Mononuclear cell (primary cell): ENCODE measurements around the gene STAM2. TPM values are rescaled to one million over a fixed set of nuclear protein-coding genes. Genes with fewer than 3 reads are reported as not detected.
"Not testable (repeated sequence)": the region's sequence is repeated elsewhere in the genome, so short reads cannot be mapped to it uniquely, and the experiment has no call there.

Experiments
- H3K27me3 ChIP-seq: 2 replicates; pipeline ENCODE4 v1.6.0; 2011; ENCODE audit warnings: low read length, control low read depth; ENCODE audit not compliant: insufficient read depth
- H3K4me1 ChIP-seq: 2 replicates; pipeline ENCODE4 v1.5.1; 2011; ENCODE audit warnings: mild to moderate bottlenecking, low read length, control low read depth; ENCODE audit not compliant: insufficient read depth
- H3K4me3 ChIP-seq: 2 replicates; pipeline ENCODE4 v1.5.1; 2011; ENCODE audit warnings: mild to moderate bottlenecking, low read length, moderate library complexity
- H3K9me3 ChIP-seq: 2 replicates; pipeline ENCODE4 v1.5.1; 2011; ENCODE audit warnings: low read depth, mild to moderate bottlenecking, control low read depth, low read length
- total RNA-seq: library from RNA; depleted of rRNA; stranded (reverse); fragments of >200 nt; gene quantifications from one replicate; pipeline ENCODE4 v1.2.3, GENCODE V29; 2012

The STAM2 gene
- total RNA-seq, 1 donor, result 10.4 TPM

- peaks cover 45% of the 10 kb centered on the region for H3K27me3 ChIP-seq
- no peaks in the 10 kb centered on the region for H3K9me3 ChIP-seq
- H3K4me1 ChIP-seq, result peaks cover 19% of the 10 kb centered on the region
- H3K4me3 ChIP-seq, result no peak overlapping the region
Observed at GRCh38 chr2:152100961-152101360, 74.6 kb downstream of the STAM2 start.

GRCh38 chr2:152099367-152100050 lies 76.1 kb downstream of the STAM2 start:
- Histone ChIP-seq H3K9me3 (no peaks in the 10 kb centered on the region), H3K27me3 (peaks cover 45% of the 10 kb centered on the region), H3K4me1 (peaks cover 19% of the 10 kb centered on the region), H3K4me3 (peak overlapping the region; percentile 41)

- H3K9me3 ChIP-seq, result no peaks in the 10 kb centered on the region
- peak within 1 kb of the TSS; percentile 41 for H3K4me3 ChIP-seq
- peaks cover 45% of the 10 kb centered on the region for H3K27me3 ChIP-seq
- peaks cover 19% of the 10 kb centered on the region for H3K4me1 ChIP-seq
Observed at GRCh38 chr2:152098496-152099366, 76.8 kb downstream of the STAM2 start, which contains the start of gene CACNB4. Gene CACNB4, minus strand, starts transcription at chr2:152099044.

GRCh38 chr2:152097801-152098495 lies 77.6 kb downstream of the STAM2 start:
- Histone ChIP-seq H3K4me3 (peak overlapping the region; percentile 41), H3K4me1 (peaks cover 19% of the 10 kb centered on the region), H3K27me3 (peaks cover 45% of the 10 kb centered on the region), H3K9me3 (no peaks in the 10 kb centered on the region)

- H3K27me3 ChIP-seq, result peaks cover 45% of the 10 kb centered on the region
Observed at GRCh38 chr2:152097290-152097800, 78.2 kb downstream of the STAM2 start.

GRCh38 chr2:152095146-152095545 lies 80.4 kb downstream of the STAM2 start:
- Histone ChIP-seq H3K4me3 (no peak overlapping the region), H3K27me3 (peaks cover 30% of the 10 kb centered on the region), H3K9me3 (no peaks in the 10 kb centered on the region), H3K4me1 (peaks cover 20% of the 10 kb centered on the region)

More at GRCh38 chr2:152097290-152097800, 78.2 kb downstream of the STAM2 start:
- H3K9me3 ChIP-seq, result no peaks in the 10 kb centered on the region
- H3K4me3 ChIP-seq, result peak overlapping the region; percentile 41
- peaks cover 19% of the 10 kb centered on the region for H3K4me1 ChIP-seq

GRCh38 chr2:152094014-152094413 lies 81.5 kb downstream of the STAM2 start:
- H3K27me3 ChIP-seq, result peaks cover 19% of the 10 kb centered on the region
- no peaks in the 10 kb centered on the region for H3K9me3 ChIP-seq
- H3K4me3 ChIP-seq, result no peak overlapping the region
- H3K4me1 ChIP-seq, result peaks cover 25% of the 10 kb centered on the region

- Histone ChIP-seq H3K4me1 (peaks cover 28% of the 10 kb centered on the region), H3K4me3 (no peak overlapping the region), H3K9me3 (no peaks in the 10 kb centered on the region), H3K27me3 (peaks cover 18% of the 10 kb centered on the region)
Observed at GRCh38 chr2:152093464-152093863, 82.1 kb downstream of the STAM2 start.

- Histone ChIP-seq H3K4me1 (peaks cover 18% of the 10 kb centered on the region), H3K27me3 (peaks cover 6% of the 10 kb centered on the region), H3K4me3 (no peak overlapping the region), H3K9me3 (no peaks in the 10 kb centered on the region)
Observed at GRCh38 chr2:152092095-152092494, 83.5 kb downstream of the STAM2 start.

- not testable (repeated sequence) for H3K4me3 ChIP-seq, H3K9me3 ChIP-seq, H3K27me3 ChIP-seq
Observed at GRCh38 chr2:152090726-152091125, 84.8 kb downstream of the STAM2 start.

GRCh38 chr2:152089238-152089637 lies 86.3 kb downstream of the STAM2 start:
- no peaks in the 10 kb centered on the region for H3K27me3 ChIP-seq
- no peak overlapping the region for H3K4me3 ChIP-seq
- no peaks in the 10 kb centered on the region for H3K9me3 ChIP-seq
- H3K4me1 ChIP-seq, result peaks cover 18% of the 10 kb centered on the region

More at GRCh38 chr2:152090726-152091125, 84.8 kb downstream of the STAM2 start:
- H3K4me1 ChIP-seq, result peaks cover 18% of the 10 kb centered on the region

GRCh38 chr2:152088006-152088405 lies 87.6 kb downstream of the STAM2 start:
- Histone ChIP-seq H3K9me3 (no peaks in the 10 kb centered on the region), H3K4me3 (no peak overlapping the region), H3K27me3 (no peaks in the 10 kb centered on the region), H3K4me1 (peaks cover 18% of the 10 kb centered on the region)

GRCh38 chr2:152086231-152086630 lies 89.3 kb downstream of the STAM2 start:
- Histone ChIP-seq H3K9me3 (no peaks in the 10 kb centered on the region), H3K4me3 (no peak overlapping the region), H3K4me1 (peaks cover 18% of the 10 kb centered on the region), H3K27me3 (no peaks in the 10 kb centered on the region)

GRCh38 chr2:152084076-152084475 lies 91.5 kb downstream of the STAM2 start:
- H3K4me1 ChIP-seq, result peaks cover 7% of the 10 kb centered on the region
- no peak overlapping the region for H3K4me3 ChIP-seq
- no peaks in the 10 kb centered on the region for H3K27me3 ChIP-seq
- no peaks in the 10 kb centered on the region for H3K9me3 ChIP-seq
